ENCODE data around the gene DLD.
A peak's percentile ranks its signal among the peaks of the same experiment; 100 is the strongest.
"Not testable (repeated sequence)": the region's sequence is repeated elsewhere in the genome, so short reads cannot be mapped to it uniquely, and the experiment has no call there.

The DLD gene

DNA sequence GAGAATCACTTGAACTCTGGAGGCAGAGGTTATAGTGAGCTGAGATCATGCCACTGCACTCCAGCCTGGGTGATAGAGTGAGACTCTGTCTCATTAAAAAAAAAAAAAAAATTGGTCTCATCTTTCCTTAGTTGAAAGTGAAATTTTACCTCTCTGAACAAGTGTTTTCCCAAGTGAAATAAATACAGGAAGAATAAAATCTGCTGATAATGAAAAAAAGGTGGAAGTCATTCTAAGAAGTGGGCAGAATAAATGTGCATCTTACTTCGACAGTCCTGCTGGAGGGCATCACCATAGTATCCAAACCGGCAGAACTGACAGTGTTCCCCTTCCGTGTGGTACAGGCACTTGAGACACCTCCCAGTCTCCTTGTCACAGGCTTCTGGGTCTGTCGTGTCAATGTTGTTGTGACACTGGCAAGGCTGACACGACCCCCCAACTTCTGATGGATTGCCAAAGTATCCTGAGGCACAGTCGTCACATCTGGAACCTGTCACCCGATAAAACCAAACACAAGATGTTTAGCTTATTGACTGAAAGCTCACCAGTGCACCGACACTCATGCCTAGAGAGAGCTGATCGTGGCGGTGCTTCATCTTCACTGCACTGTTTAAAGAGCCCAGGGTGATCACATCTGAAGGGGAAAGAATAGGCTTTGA is 62.4 kb downstream of the DLD start:
- no peak overlapping the region for H3K4me3 ChIP-seq
- intact Hi-C loops (cut with DNase I; ENCODE audit: low total_unique reads) = no loop called here
- TF ChIP-seq, protein P1, sequence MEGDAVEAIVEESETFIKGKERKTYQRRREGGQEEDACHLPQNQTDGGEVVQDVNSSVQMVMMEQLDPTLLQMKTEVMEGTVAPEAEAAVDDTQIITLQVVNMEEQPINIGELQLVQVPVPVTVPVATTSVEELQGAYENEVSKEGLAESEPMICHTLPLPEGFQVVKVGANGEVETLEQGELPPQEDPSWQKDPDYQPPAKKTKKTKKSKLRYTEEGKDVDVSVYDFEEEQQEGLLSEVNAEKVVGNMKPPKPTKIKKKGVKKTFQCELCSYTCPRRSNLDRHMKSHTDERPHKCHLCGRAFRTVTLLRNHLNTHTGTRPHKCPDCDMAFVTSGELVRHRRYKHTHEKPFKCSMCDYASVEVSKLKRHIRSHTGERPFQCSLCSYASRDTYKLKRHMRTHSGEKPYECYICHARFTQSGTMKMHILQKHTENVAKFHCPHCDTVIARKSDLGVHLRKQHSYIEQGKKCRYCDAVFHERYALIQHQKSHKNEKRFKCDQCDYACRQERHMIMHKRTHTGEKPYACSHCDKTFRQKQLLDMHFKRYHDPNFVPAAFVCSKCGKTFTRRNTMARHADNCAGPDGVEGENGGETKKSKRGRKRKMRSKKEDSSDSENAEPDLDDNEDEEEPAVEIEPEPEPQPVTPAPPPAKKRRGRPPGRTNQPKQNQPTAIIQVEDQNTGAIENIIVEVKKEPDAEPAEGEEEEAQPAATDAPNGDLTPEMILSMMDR (IDR thresholded peaks at IDR 0.05) = no peak
- no peaks in the 10 kb centered on the region for H3K27me3 ChIP-seq
- no peak overlapping the region for H3K27ac ChIP-seq
- no peaks in the 10 kb centered on the region for H3K9me3 ChIP-seq
- H3K36me3 ChIP-seq = peaks cover 0 to 38% (median 0%) of the 10 kb centered on the region in 3 donors
- no peak for DNase-seq
- peaks cover 0 to 30% (median 9%) of the 10 kb centered on the region in 4 donors for H3K4me1 ChIP-seq

DNA sequence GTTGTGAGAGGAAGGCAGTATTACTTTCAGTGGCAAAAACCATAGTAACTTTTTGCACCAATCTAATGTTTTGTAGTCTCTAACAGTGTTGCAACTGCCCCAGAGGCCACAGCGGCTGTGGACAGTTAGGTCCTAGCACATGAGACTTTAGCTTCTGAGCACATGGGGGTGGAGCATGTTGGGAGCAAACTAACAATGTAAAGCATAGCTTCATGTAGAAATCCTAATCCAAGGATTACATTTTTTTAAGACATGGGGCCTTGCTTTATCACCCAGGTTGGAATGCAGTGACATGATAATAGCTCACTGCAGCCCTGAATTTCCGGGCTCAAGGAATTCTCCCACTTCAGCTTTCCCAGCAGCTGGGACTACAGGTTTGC is 62.9 kb downstream of the DLD start:
- H3K27ac ChIP-seq = no peak overlapping the region
- no peak for DNase-seq
- H3K27me3 ChIP-seq = no peaks in the 10 kb centered on the region
- H3K4me3 ChIP-seq = no peak overlapping the region
- H3K4me1 ChIP-seq = peaks cover 0 to 29% (median 8%) of the 10 kb centered on the region in 4 donors
- no peaks in the 10 kb centered on the region for H3K9me3 ChIP-seq
- H3K36me3 ChIP-seq = peaks cover 0 to 38% (median 0%) of the 10 kb centered on the region in 3 donors
- intact Hi-C loops (cut with DNase I; ENCODE audit: low total_unique reads) = no loop called here
- TF ChIP-seq, protein P1 (IDR thresholded peaks at IDR 0.05) = no peak

DNA sequence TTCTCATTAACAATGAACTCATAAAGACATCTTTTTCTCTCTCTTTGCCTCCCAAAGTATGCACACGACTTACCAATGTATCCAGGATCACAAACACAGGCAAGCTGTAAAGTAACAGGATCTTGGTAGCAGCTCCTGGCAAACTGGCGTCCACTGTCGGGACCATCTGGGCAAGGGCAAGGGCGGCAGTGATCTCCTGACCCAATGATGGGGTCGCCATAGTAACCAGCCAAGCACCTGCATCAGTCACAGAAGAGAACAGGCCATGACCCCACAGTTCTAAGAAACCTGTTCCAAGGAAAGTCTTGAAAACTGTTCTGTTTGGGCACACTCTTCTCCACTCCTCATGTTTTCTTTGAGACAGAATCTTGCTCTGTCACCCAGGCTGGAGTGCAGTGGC is 64.4 kb downstream of the DLD start:
- no peak for DNase-seq
- TF ChIP-seq, protein P1 (IDR thresholded peaks at IDR 0.05) = no peak
- peaks cover 0 to 21% (median 7%) of the 10 kb centered on the region in 4 donors for H3K4me1 ChIP-seq
- no peak overlapping the region for H3K4me3 ChIP-seq
- no peaks in the 10 kb centered on the region for H3K27me3 ChIP-seq
- intact Hi-C loops (cut with DNase I; ENCODE audit: low total_unique reads) = no loop called here
- H3K36me3 ChIP-seq = peaks cover 0 to 51% (median 0%) of the 10 kb centered on the region in 3 donors
- no peaks in the 10 kb centered on the region for H3K9me3 ChIP-seq
- no peak overlapping the region for H3K27ac ChIP-seq

DNA sequence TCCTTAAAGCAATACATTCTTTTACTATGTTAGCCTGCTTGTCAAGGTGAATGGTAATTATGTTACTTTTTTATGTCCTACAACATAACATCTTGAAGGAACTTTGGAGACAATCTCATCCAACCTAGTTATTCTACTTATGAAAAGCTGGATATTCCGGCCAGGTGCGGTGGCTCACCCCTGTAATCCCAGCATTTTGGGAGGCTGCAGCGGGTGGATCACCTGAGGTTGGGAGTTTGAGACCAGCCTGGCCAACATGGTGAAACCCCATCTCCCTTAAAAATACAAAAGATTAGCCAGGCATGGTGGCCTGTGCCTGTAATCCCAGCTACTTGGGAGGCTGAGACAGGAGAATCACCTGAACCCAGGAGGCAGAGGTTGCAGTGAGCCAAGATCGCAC is 66.0 kb downstream of the DLD start:
- intact Hi-C loops (cut with DNase I; ENCODE audit: low total_unique reads) = not testable (repeated sequence)
- peaks cover 0 to 58% (median 6%) of the 10 kb centered on the region in 3 donors for H3K36me3 ChIP-seq

DNA sequence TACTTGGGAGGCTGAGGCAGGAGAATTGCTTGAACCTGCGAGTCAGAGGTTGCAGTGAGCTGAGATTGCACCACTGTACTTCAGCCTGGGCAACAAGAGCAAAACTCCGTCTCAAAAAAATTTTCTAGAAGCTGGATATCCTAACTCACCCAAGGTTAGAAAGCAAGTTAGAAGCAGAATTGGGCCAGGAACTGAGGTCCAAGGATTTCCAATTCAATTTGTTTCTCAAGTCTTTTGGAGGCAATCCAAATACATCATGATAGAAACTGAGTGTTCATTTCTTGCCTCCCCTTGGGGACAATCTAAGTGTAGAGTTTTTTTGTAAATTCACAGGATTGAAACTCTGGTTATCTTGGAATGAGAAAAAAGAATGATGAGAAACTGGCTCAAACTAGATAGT is 66.5 kb downstream of the DLD start:
- no peaks in the 10 kb centered on the region for H3K27me3 ChIP-seq
- no peak for DNase-seq
- peak overlapping the region; percentile 10 to 25 for H3K27ac ChIP-seq
- TF ChIP-seq, protein P1 (IDR thresholded peaks at IDR 0.05) = no peak
- H3K9me3 ChIP-seq = no peaks in the 10 kb centered on the region
- H3K4me3 ChIP-seq = no peak overlapping the region
- H3K36me3 ChIP-seq = peaks cover 0 to 60% (median 6%) of the 10 kb centered on the region in 3 donors
- intact Hi-C loops (cut with DNase I; ENCODE audit: low total_unique reads) = no loop called here
- H3K4me1 ChIP-seq = peaks cover 0 to 21% (median 7%) of the 10 kb centered on the region in 4 donors

More for the DNA sequence above, 66.0 kb downstream of the DLD start:
- peaks cover 0 to 21% (median 7%) of the 10 kb centered on the region in 4 donors for H3K4me1 ChIP-seq
- not testable (repeated sequence) for DNase-seq, H3K4me3 ChIP-seq, H3K9me3 ChIP-seq, H3K27me3 ChIP-seq
- H3K27ac ChIP-seq = peak overlapping the region in 1 of 2 donors; percentile 25

DNA sequence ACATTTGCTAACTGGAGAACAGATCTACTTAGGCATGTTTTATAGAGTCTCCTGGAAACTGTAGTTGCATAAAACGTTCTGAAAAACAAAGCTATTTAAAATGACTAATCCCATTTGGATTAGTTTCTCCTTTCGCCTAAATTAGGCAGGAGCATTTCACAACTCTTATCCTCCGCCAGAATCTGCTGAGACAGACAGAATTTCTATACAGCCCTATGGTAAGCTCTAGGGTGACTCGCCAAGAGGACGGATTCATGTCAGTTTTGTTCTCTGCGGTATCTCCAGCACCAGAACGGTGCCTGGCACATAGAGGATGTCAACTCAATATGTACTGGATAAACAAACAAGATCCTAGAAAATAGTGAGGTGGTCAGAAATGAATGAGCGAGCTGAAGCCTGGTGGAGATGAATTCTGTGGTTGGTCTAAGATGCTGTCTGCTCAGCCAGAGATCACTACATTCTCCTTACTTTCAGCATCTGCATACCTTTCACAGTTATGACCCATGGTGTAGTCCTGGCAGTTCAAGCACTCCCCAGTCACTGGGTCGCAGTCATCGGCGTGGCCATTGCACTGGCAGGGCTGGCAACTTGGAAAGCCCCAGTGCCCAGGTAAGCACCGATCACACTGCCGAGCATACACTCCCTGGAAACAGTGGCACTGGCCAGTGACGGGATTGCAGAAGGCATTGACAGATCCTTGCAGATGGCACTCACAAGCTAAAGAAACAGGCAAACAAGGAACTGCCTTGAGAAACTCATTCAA is 68.0 kb downstream of the DLD start:
- intact Hi-C loops (cut with DNase I; ENCODE audit: low total_unique reads) = no loop called here
- no peak overlapping the region for H3K4me3 ChIP-seq
- H3K27me3 ChIP-seq = no peaks in the 10 kb centered on the region
- H3K27ac ChIP-seq = peak overlapping the region in 1 of 2 donors; percentile 54
- peaks cover 0 to 21% (median 7%) of the 10 kb centered on the region in 4 donors for H3K4me1 ChIP-seq
- peak in 1 of 2 donors; percentile 45 for DNase-seq
- no peaks in the 10 kb centered on the region for H3K9me3 ChIP-seq
- TF ChIP-seq, protein P1 (IDR thresholded peaks at IDR 0.05) = no peak
- H3K36me3 ChIP-seq = peaks cover 0 to 57% (median 14%) of the 10 kb centered on the region in 3 donors
